ENCODE measurements around the gene USP3.

DNA sequence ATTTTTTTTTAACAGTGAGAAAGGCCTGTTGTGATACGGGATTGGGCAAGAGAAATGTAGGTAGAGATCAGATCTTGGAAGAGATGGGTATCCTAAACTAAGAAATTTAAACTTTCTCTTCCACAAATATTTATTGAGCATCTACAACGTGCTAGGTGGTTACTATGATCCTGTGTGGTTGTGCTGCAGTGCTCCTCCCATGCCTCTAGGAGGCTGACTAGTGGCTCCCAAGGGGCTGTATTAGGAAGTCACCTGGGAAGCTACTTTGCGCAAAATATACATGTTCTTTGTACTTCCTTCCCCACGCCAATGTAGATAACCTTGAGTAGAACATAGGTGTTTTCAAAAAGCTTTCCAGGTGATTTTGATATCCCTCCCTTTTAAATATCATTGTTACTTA is 27.2 kb downstream of the USP3 start:
- TF ChIP-seq, protein P1, sequence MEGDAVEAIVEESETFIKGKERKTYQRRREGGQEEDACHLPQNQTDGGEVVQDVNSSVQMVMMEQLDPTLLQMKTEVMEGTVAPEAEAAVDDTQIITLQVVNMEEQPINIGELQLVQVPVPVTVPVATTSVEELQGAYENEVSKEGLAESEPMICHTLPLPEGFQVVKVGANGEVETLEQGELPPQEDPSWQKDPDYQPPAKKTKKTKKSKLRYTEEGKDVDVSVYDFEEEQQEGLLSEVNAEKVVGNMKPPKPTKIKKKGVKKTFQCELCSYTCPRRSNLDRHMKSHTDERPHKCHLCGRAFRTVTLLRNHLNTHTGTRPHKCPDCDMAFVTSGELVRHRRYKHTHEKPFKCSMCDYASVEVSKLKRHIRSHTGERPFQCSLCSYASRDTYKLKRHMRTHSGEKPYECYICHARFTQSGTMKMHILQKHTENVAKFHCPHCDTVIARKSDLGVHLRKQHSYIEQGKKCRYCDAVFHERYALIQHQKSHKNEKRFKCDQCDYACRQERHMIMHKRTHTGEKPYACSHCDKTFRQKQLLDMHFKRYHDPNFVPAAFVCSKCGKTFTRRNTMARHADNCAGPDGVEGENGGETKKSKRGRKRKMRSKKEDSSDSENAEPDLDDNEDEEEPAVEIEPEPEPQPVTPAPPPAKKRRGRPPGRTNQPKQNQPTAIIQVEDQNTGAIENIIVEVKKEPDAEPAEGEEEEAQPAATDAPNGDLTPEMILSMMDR (conservative IDR thresholded peaks at IDR 0.05 in 1 of 2, IDR thresholded peaks at IDR 0.05 in 1 of 2; ENCODE audit: low read depth in 1 of 2, low read length in 2 of 2), result peak in 1 of 2 donors; percentile 33
- TF ChIP-seq EZH2 (IDR thresholded peaks at IDR 0.05; ENCODE audit: low read length, missing control alignments), result no peak
